Neural crest cell (in vitro differentiated cells): Measurements from ENCODE around the gene TBRG4. TPM values are rescaled to one million over a fixed set of nuclear protein-coding genes. Genes with fewer than 3 reads are reported as not detected.

Experiments
- DNase-seq: peaks from one replicate; pipeline ENCODE4 v3.0.0; 2021; ENCODE audit warnings: low read depth, mixed read lengths, low spot score
- H3K27ac Mint-ChIP-seq: one replicate; pipeline ENCODE4 v1.8.0; 2021; ENCODE audit warnings: mild to moderate bottlenecking, mixed read lengths; ENCODE audit not compliant: unreplicated experiment
- H3K27me3 Mint-ChIP-seq: 2 replicates; pipeline ENCODE4 v1.8.0; 2021; ENCODE audit warnings: low read depth, mild to moderate bottlenecking, mixed read lengths
- H3K36me3 Mint-ChIP-seq: 2 replicates; pipeline ENCODE4 v1.8.0; 2021; ENCODE audit warnings: low read depth, mild to moderate bottlenecking, mixed read lengths
- H3K4me1 Mint-ChIP-seq: 2 replicates; pipeline ENCODE4 v1.8.0; 2021; ENCODE audit warnings: mixed read lengths
- H3K4me3 Mint-ChIP-seq: one replicate; pipeline ENCODE4 v1.8.0; 2021; ENCODE audit warnings: mild to moderate bottlenecking, mixed read lengths
- H3K9me3 Mint-ChIP-seq: 2 replicates; pipeline ENCODE4 v1.8.0; 2021; ENCODE audit warnings: mixed read lengths
- CTCF ChIP-seq: fragments of 200-600 bp; sonication (generic); conservative IDR thresholded peaks from 2 replicates; pipeline ENCODE4 v1.5.0; 2021; ENCODE audit warnings: antibody characterized with exemption, mild to moderate bottlenecking
- total RNA-seq: library from RNA; stranded (reverse); gene quantifications from 2 replicates; pipeline ENCODE4 v1.2.1, GENCODE V29; 2021

The TBRG4 gene
- total RNA-seq, 1 donor from 2014 or later = 104 TPM

- Mint-ChIP-seq H3K36me3 (no peaks in the 10 kb centered on the region), H3K4me3 (no peak overlapping the region), H3K27ac (no peak overlapping the region), H3K27me3 (no peaks in the 10 kb centered on the region), H3K9me3 (no peaks in the 10 kb centered on the region), H3K4me1 (no peaks in the 10 kb centered on the region)
- no peak for TF ChIP-seq CTCF
- no peak for DNase-seq
Measured at GRCh38 chr7:45061352-45061751, 50.1 kb downstream of the TBRG4 start.

GRCh38 chr7:45060295-45060694, 51.2 kb downstream of the TBRG4 start:
- DNase-seq = no peak
- TF ChIP-seq CTCF = no peak
- Mint-ChIP-seq H3K36me3 (peaks cover 2% of the 10 kb centered on the region), H3K27me3 (no peaks in the 10 kb centered on the region), H3K4me3 (no peak overlapping the region), H3K27ac (peak overlapping the region; percentile 31), H3K9me3 (no peaks in the 10 kb centered on the region), H3K4me1 (no peaks in the 10 kb centered on the region)

GRCh38 chr7:45057878-45058277, 53.6 kb downstream of the TBRG4 start:
- Mint-ChIP-seq H3K4me1 (no peaks in the 10 kb centered on the region), H3K36me3 (peaks cover 2% of the 10 kb centered on the region), H3K27me3 (no peaks in the 10 kb centered on the region), H3K27ac (no peak overlapping the region), H3K4me3 (no peak overlapping the region), H3K9me3 (no peaks in the 10 kb centered on the region)
- no peak for TF ChIP-seq CTCF
- no peak for DNase-seq

- Mint-ChIP-seq H3K27me3 (no peaks in the 10 kb centered on the region), H3K36me3 (peaks cover 2% of the 10 kb centered on the region), H3K9me3 (no peaks in the 10 kb centered on the region), H3K4me1 (no peaks in the 10 kb centered on the region), H3K27ac (no peak overlapping the region), H3K4me3 (no peak overlapping the region)
- no peak for TF ChIP-seq CTCF
- DNase-seq = no peak
Measured at GRCh38 chr7:45055594-45056219, 55.8 kb downstream of the TBRG4 start.

GRCh38 chr7:45055016-45055415, 56.5 kb downstream of the TBRG4 start:
- no peaks in the 10 kb centered on the region for H3K4me1 Mint-ChIP-seq
- H3K27me3 Mint-ChIP-seq = no peaks in the 10 kb centered on the region
- no peak for TF ChIP-seq CTCF
- H3K9me3 Mint-ChIP-seq = no peaks in the 10 kb centered on the region
- H3K4me3 Mint-ChIP-seq = no peak overlapping the region
- DNase-seq = no peak
- peaks cover 5% of the 10 kb centered on the region for H3K36me3 Mint-ChIP-seq
- H3K27ac Mint-ChIP-seq = no peak overlapping the region
